A673 (cell line): ENCODE data around the gene GPR137C. TPM values are rescaled to one million over a fixed set of nuclear protein-coding genes. Genes with fewer than 3 reads are reported as not detected.

Experiments used
- BruUV-seq: library from RNA; stranded (reverse); fragments of 400-500 nt; replicated peaks from 2 replicates; lab custom pipeline; 2021; lab: Mats Ljungman, UMichigan
- CTCF ChIA-PET: fragments of 300-600 bp; sonication (Branson Sonifier 250); formaldehyde crosslinking; loops from one replicate; lab custom pipeline; 2022; ENCODE audit warnings: antibody characterized with exemption; lab: Charles Lee
- POLR2A ChIA-PET: fragments of 300-600 bp; sonication (Branson Sonifier 250); formaldehyde crosslinking; loops from one replicate; lab custom pipeline; 2022; ENCODE audit warnings: antibody characterized with exemption; ENCODE audit not compliant: low non-redundant PET; lab: Charles Lee
- DNase-seq: peaks from one replicate; pipeline ENCODE4 v3.0.0-alpha.2; 2015; ENCODE audit warnings: low spot score
- H3K27ac ChIP-seq: fragments of 200-600 bp; sonication (generic); 2 replicates; pipeline ENCODE4 v1.5.1; 2016; ENCODE audit warnings: mixed run types, low read depth, mild to moderate bottlenecking, mixed read lengths, antibody characterized with exemption, low read length; ENCODE audit not compliant: poor library complexity, severe bottlenecking
- H3K27me3 ChIP-seq: fragments of 200-600 bp; sonication (generic); replicated peaks from 2 replicates; pipeline ENCODE4 v1.6.1; 2017; ENCODE audit warnings: mixed run types, low read depth, mild to moderate bottlenecking, mixed read lengths, antibody characterized with exemption, low read length; ENCODE audit not compliant: insufficient read depth, poor library complexity
- H3K36me3 ChIP-seq: fragments of 200-600 bp; sonication (generic); 2 replicates; pipeline ENCODE4 v1.6.1; 2016; ENCODE audit warnings: mixed run types, mild to moderate bottlenecking, mixed read lengths, antibody characterized with exemption, low read length; ENCODE audit not compliant: insufficient read depth, poor library complexity, severe bottlenecking
- H3K4me1 ChIP-seq: fragments of 200-600 bp; sonication (generic); 2 replicates; pipeline ENCODE4 v1.6.1; 2017; ENCODE audit warnings: mixed run types, mild to moderate bottlenecking, mixed read lengths, antibody characterized with exemption, low read length; ENCODE audit not compliant: insufficient read depth, poor library complexity, severe bottlenecking
- H3K4me3 ChIP-seq: fragments of 200-600 bp; sonication (generic); 2 replicates; pipeline ENCODE4 v1.5.1; 2016; ENCODE audit warnings: low read depth, mixed run types, mild to moderate bottlenecking, mixed read lengths, low read length; ENCODE audit not compliant: poor library complexity, severe bottlenecking
- H3K9me3 ChIP-seq: fragments of 200-600 bp; sonication (generic); 2 replicates; pipeline ENCODE4 v1.6.1; 2016; ENCODE audit warnings: mixed run types, low read depth, mild to moderate bottlenecking, mixed read lengths, antibody characterized with exemption, low read length; ENCODE audit not compliant: poor library complexity, severe bottlenecking
- EZH2 ChIP-seq: fragments of 200-600 bp; sonication (generic); IDR thresholded peaks from 2 replicates; pipeline ENCODE4 v1.6.1; 2017; ENCODE audit warnings: borderline replicate concordance, low read depth, mild to moderate bottlenecking, mixed read lengths, antibody characterized with exemption, low read length; ENCODE audit not compliant: poor library complexity, severe bottlenecking
- intact Hi-C: fragments of 100-400 bp; cut with micrococcal nuclease; formaldehyde crosslinking; loops from one replicate; pipeline ENCODE4 v1.10.0; 2022; ENCODE audit not compliant: unreplicated experiment
- total RNA-seq: library from RNA; stranded (reverse); gene quantifications from 2 replicates; pipeline ENCODE4 v1.2.3, GENCODE V29; 2021
- TF ChIP-seq, protein P1 (sequence below): fragments of 300-800, 200-600 bp; sonication (generic); conservative IDR thresholded peaks from 2 replicates; pipeline ENCODE4 v1.5.1; 2017; ENCODE audit warnings: low read depth, mild to moderate bottlenecking, antibody characterized with exemption, low read length, moderate library complexity, mixed read lengths

Gene GPR137C
- total RNA-seq, 1 experiment from 2014 or later: 2.8 TPM

DNA sequence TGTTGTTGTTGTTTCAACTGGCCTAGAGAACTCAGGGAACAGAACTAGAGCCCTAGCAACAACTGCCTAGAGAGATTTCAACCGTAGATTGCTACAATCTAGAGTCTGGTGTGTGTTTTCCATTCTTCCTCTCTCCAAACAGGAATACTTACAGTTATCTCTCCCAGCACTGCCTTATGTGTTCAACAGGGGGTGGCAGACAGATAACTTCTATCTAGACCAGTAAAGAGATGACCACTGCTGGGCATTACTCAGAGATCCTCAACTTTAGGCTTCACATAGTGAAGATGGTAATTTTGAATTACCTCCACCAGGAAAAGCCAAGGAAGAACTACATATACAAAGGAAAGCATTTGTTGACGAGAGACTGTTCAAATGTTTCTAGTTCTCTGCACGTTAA, 5.1 kb upstream of the GPR137C start:
- no TSS peak for BruUV-seq
- no peak for DNase-seq
- H3K9me3 ChIP-seq: no peaks in the 10 kb centered on the region
- TF ChIP-seq, protein P1, sequence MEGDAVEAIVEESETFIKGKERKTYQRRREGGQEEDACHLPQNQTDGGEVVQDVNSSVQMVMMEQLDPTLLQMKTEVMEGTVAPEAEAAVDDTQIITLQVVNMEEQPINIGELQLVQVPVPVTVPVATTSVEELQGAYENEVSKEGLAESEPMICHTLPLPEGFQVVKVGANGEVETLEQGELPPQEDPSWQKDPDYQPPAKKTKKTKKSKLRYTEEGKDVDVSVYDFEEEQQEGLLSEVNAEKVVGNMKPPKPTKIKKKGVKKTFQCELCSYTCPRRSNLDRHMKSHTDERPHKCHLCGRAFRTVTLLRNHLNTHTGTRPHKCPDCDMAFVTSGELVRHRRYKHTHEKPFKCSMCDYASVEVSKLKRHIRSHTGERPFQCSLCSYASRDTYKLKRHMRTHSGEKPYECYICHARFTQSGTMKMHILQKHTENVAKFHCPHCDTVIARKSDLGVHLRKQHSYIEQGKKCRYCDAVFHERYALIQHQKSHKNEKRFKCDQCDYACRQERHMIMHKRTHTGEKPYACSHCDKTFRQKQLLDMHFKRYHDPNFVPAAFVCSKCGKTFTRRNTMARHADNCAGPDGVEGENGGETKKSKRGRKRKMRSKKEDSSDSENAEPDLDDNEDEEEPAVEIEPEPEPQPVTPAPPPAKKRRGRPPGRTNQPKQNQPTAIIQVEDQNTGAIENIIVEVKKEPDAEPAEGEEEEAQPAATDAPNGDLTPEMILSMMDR: no peak
- TF ChIP-seq EZH2: no peak
- intact Hi-C loops: no loop called here
- ChIA-PET POLR2A (no interaction called here), CTCF (no interaction called here)
- no peak overlapping the region for H3K4me3 ChIP-seq
- no peak overlapping the region for H3K27ac ChIP-seq
- no peaks in the 10 kb centered on the region for H3K27me3 ChIP-seq
- H3K4me1 ChIP-seq: peaks cover 9% of the 10 kb centered on the region
- no peaks in the 10 kb centered on the region for H3K36me3 ChIP-seq

DNA sequence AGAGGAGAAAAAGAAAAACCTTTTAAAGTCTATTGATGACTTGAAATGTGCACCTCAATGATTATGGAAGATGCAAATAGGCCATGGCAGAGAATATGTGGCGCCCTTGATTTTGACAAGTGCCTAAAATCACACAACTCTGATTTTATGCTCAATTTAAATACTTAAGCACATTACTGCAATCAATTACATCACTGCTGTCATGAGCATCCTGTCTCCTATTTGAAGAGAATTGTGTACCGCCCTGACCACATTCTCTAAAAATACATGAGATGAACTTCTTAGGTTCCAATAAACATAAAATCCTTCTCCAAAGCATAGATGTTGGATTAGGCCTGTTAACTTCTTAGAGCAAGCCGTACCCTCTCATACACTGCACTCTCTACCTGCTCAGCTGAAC, 2.0 kb upstream of the GPR137C start:
- Histone ChIP-seq H3K4me3 (no peak overlapping the region), H3K27ac (no peak overlapping the region), H3K36me3 (no peaks in the 10 kb centered on the region), H3K9me3 (no peaks in the 10 kb centered on the region), H3K4me1 (peaks cover 17% of the 10 kb centered on the region), H3K27me3 (no peaks in the 10 kb centered on the region)
- BruUV-seq: no TSS peak
- DNase-seq: no peak
- ChIA-PET CTCF (no interaction called here), POLR2A (no interaction called here)
- intact Hi-C loops: loop anchor here (5.0 kb wide), 1 partner anchor 142 kb away; no protein-coding TSS in a partner anchor
- no peak for TF ChIP-seq EZH2
- TF ChIP-seq, protein P1: no peak

DNA sequence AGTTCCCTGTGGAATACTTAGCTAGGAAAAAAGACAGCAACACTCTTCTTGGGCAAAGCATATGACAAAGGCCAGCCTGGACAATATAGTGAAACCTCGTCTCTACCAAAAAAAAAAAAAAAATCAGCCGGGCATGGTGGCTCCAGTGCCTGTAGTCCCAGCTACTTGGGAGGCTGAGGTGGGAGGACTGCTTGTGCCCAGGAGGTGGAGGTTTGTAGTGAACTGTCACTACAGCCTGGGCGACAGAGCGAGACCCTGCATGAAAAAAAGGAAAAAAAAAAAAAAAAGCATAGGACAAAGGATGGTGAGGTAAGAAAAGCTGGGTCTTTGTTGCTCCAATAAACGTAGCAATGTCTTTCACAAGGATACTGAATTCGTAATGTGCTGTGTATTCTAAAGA, 1.4 kb upstream of the GPR137C start:
- H3K9me3 ChIP-seq: no peaks in the 10 kb centered on the region
- BruUV-seq: no TSS peak
- H3K4me1 ChIP-seq: peaks cover 17% of the 10 kb centered on the region
- DNase-seq: no peak
- TF ChIP-seq, protein P1: no peak
- TF ChIP-seq EZH2: no peak
- intact Hi-C loops: loop anchor here (5.0 kb wide), 1 partner anchor 141 kb away; no protein-coding TSS in a partner anchor
- H3K36me3 ChIP-seq: no peaks in the 10 kb centered on the region
- no peaks in the 10 kb centered on the region for H3K27me3 ChIP-seq
- POLR2A ChIA-PET: no interaction called here
- no peak overlapping the region for H3K27ac ChIP-seq
- H3K4me3 ChIP-seq: peak overlapping the region; percentile 81
- CTCF ChIA-PET: no interaction called here
